ENCODE results near the gene SZT2. TPM values are rescaled to one million over a fixed set of nuclear protein-coding genes. Genes with fewer than 3 reads are reported as not detected.

Gene SZT2
- total RNA-seq, 2 donors from 2014 or later, result 17.5 to 22.8 TPM

- Histone ChIP-seq H3K27me3 (no peaks in the 10 kb centered on the region), H3K36me3 (no peaks in the 10 kb centered on the region), H3K4me3 (peak overlapping the region; percentile 41 to 54), H3K4me1 (peaks cover 0 to 52% of the 10 kb centered on the region in 2 donors), H3K27ac (peak overlapping the region; percentile 87 to 91), H3K9me3 (no peaks in the 10 kb centered on the region)
- DNase-seq (ENCODE audit: low spot score), result no peak
- no peak for TF ChIP-seq CTCF (IDR thresholded peaks at IDR 0.05)
Observed at GRCh38 chr1:43348343-43348808, 41.3 kb upstream of the SZT2 start.

GRCh38 chr1:43348809-43349593 lies 40.7 kb upstream of the SZT2 start:
- no peak for TF ChIP-seq CTCF (IDR thresholded peaks at IDR 0.05)
- peak overlapping the region; percentile 41 to 54 for H3K4me3 ChIP-seq
- peaks cover 0 to 45% of the 10 kb centered on the region in 2 donors for H3K4me1 ChIP-seq

GRCh38 chr1:43349594-43350306 lies 39.9 kb upstream of the SZT2 start:
- TF ChIP-seq CTCF (IDR thresholded peaks at IDR 0.05), result no peak
- H3K4me1 ChIP-seq, result peaks cover 0 to 38% of the 10 kb centered on the region in 2 donors

More at GRCh38 chr1:43348809-43349593, 40.7 kb upstream of the SZT2 start:
- no peaks in the 10 kb centered on the region for H3K9me3 ChIP-seq
- peak; percentile 78 for DNase-seq (ENCODE audit: low spot score)
- H3K27ac ChIP-seq, result peak overlapping the region; percentile 87 to 91
- H3K36me3 ChIP-seq, result no peaks in the 10 kb centered on the region
- no peaks in the 10 kb centered on the region for H3K27me3 ChIP-seq

GRCh38 chr1:43350976-43351375 lies 38.7 kb upstream of the SZT2 start:
- no peak overlapping the region for H3K27ac ChIP-seq

More at GRCh38 chr1:43349594-43350306, 39.9 kb upstream of the SZT2 start:
- Histone ChIP-seq H3K27me3 (no peaks in the 10 kb centered on the region), H3K4me3 (peak overlapping the region; percentile 41 to 54), H3K27ac (peak overlapping the region; percentile 87 to 91), H3K36me3 (no peaks in the 10 kb centered on the region), H3K9me3 (no peaks in the 10 kb centered on the region)
- DNase-seq (ENCODE audit: low spot score), result no peak

More at GRCh38 chr1:43350976-43351375, 38.7 kb upstream of the SZT2 start:
- Histone ChIP-seq H3K9me3 (no peaks in the 10 kb centered on the region), H3K4me1 (peaks cover 0 to 27% of the 10 kb centered on the region in 2 donors), H3K36me3 (no peaks in the 10 kb centered on the region), H3K4me3 (no peak overlapping the region), H3K27me3 (no peaks in the 10 kb centered on the region)
- no peak for DNase-seq (ENCODE audit: low spot score)
- no peak for TF ChIP-seq CTCF (IDR thresholded peaks at IDR 0.05)
